ENCODE measurements around the gene CDC42SE1. TPM values are rescaled to one million over a fixed set of nuclear protein-coding genes. Genes with fewer than 3 reads are reported as not detected.

The CDC42SE1 gene
- total and polyA plus RNA-seq, 9 of the 15 experiments (the other 6 are each of a cell fraction or from before 2014, with no cell fraction given) = 78.1 to 189 (median 114) TPM

GRCh38 chr1:151070474-151071276 is 11.3 kb upstream of the CDC42SE1 start, which contains the start of gene GABPB2 (continued):
- TF ChIP-seq ZNF696 (CRISPR knock-in tag; conservative IDR thresholded peaks at IDR 0.05) (no peak), AFF1 (IDR thresholded peaks at IDR 0.05; ENCODE audit: low read depth in 1 of 2, partially characterized antibody in 2 of 2) (peak; percentile 53 to 97), ZNF764 (CRISPR knock-in tag; IDR thresholded peaks at IDR 0.05; ENCODE audit: low read depth) (no peak), ZNF124 (CRISPR knock-in tag; IDR thresholded peaks at IDR 0.05) (no peak), HCFC1 (IDR thresholded peaks at IDR 0.05; ENCODE audit: low read depth, low read length) (peak; percentile 49), CHD1 (IDR thresholded peaks at IDR 0.05; ENCODE audit: low read length) (peak; percentile 95), ZNF316 (IDR thresholded peaks at IDR 0.05) (no peak), HBP1 (CRISPR knock-in tag; IDR thresholded peaks at IDR 0.05) (no peak), EHMT2 (IDR thresholded peaks at IDR 0.05) (peak; percentile 40), ZNF77 (CRISPR knock-in tag; IDR thresholded peaks at IDR 0.05) (no peak), NR2C2 (CRISPR knock-in tag; IDR thresholded peaks at IDR 0.05) (peak; percentile 27; the same call in 1 of the 2 replicates), NR2C2 (tag; IDR thresholded peaks at IDR 0.05) (peak; percentile 56; the same call in 1 of the 2 replicates), POLR3A (IDR thresholded peaks at IDR 0.05; ENCODE audit: borderline replicate concordance, extremely low read depth, insufficient read depth, insufficient read length) (no peak), TBP (optimal IDR thresholded peaks at IDR 0.05; ENCODE audit: low read depth, low read length) (peak; percentile 87), HOXB6 (CRISPR knock-in tag; IDR thresholded peaks at IDR 0.05; ENCODE audit: borderline replicate concordance) (no peak), SRSF1 (IDR thresholded peaks at IDR 0.05; ENCODE audit: low read depth, low read length) (0 out of 2 replicates have a peak, but pooled peaks have one; percentile 10), FOXP1 (CRISPR knock-in tag; IDR thresholded peaks at IDR 0.05) (no peak; the same call in 1 of the 2 replicates), SMAD3 (CRISPR knock-in tag; conservative IDR thresholded peaks at IDR 0.05) (0 out of 2 replicates have a peak, but pooled peaks have one; percentile 59), FOS (IDR thresholded peaks at IDR 0.05; ENCODE audit: extremely low read depth, insufficient read length) (no peak), MTA2 (IDR thresholded peaks at IDR 0.05; ENCODE audit: low read depth) (no peak)

Data from K562 (cell line).